Gastroesophageal sphincter (tissue), 3 donors: ENCODE measurements around the gene DYNC2H1.

Source experiments
- POLR2A ChIP-seq, 2 donors: fragments of 450-650 bp; IDR thresholded peaks; one replicate each; pipeline ENCODE4 v1.6.1; 2017; ENCODE audit warnings: antibody characterized with exemption in 2 of 2, mild to moderate bottlenecking in 2 of 2, moderate library complexity in 1 of 2
- TF ChIP-seq, protein P1 (sequence below), 4 experiments: fragments of 200-600 bp in 2 of 4; fragments of 450-650 bp in 2 of 4; sonication (generic) in 1 of 4; IDR thresholded peaks; one replicate each; pipeline ENCODE4 v1.5.1; 2017 to 2019; ENCODE audit warnings: antibody characterized with exemption in 4 of 4, mild to moderate bottlenecking in 2 of 4, moderate library complexity in 2 of 4

DNA sequence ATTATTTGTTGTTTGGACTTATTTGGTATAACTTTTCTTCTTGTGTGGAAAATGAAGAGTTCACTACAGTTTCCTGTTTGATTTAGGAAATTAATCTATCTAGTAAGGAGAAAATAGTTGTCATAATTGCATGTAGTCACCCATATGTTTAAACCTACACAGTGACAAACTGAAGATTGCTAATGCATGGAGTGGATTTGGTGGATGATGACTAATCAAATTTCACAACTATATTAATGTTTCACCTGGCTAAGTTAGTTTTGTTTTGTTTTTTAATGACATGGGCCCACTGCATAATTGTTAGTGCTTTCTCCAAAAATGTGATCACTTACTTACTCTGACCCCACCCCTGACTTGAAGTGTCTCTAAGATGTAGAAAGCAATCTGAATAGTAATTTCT lies 170.6 kb downstream of the DYNC2H1 start:
- TF ChIP-seq, protein P1, sequence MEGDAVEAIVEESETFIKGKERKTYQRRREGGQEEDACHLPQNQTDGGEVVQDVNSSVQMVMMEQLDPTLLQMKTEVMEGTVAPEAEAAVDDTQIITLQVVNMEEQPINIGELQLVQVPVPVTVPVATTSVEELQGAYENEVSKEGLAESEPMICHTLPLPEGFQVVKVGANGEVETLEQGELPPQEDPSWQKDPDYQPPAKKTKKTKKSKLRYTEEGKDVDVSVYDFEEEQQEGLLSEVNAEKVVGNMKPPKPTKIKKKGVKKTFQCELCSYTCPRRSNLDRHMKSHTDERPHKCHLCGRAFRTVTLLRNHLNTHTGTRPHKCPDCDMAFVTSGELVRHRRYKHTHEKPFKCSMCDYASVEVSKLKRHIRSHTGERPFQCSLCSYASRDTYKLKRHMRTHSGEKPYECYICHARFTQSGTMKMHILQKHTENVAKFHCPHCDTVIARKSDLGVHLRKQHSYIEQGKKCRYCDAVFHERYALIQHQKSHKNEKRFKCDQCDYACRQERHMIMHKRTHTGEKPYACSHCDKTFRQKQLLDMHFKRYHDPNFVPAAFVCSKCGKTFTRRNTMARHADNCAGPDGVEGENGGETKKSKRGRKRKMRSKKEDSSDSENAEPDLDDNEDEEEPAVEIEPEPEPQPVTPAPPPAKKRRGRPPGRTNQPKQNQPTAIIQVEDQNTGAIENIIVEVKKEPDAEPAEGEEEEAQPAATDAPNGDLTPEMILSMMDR (IDR thresholded peaks at IDR 0.05), result no peak
- no peak for TF ChIP-seq POLR2A (IDR thresholded peaks at IDR 0.05)
